SJCRH30 (cell line): Measurements from ENCODE around the gene POLRMT. TPM values are rescaled to one million over a fixed set of nuclear protein-coding genes. Genes with fewer than 3 reads are reported as not detected.

ENCODE experiments used
- DNase-seq, 2 experiments: peaks; one replicate each; pipeline ENCODE4 v3.0.0-alpha.2; 2015 to 2020
- H3K27ac ChIP-seq: fragments of 250-450 bp; sonication (Bioruptor Pico); 2 replicates; pipeline ENCODE4 v1.5.1; 2020; ENCODE audit warnings: mild to moderate bottlenecking, moderate library complexity
- H3K27me3 ChIP-seq: fragments of 250-450 bp; sonication (Bioruptor Pico); 2 replicates; pipeline ENCODE4 v1.5.1; 2020; ENCODE audit warnings: mild to moderate bottlenecking, moderate library complexity
- H3K36me3 ChIP-seq: fragments of 250-450 bp; sonication (Bioruptor Pico); 2 replicates; pipeline ENCODE4 v1.5.1; 2020; ENCODE audit warnings: mild to moderate bottlenecking, moderate library complexity
- H3K4me1 ChIP-seq: fragments of 250-450 bp; sonication (Bioruptor Pico); 2 replicates; pipeline ENCODE4 v1.5.1; 2020; ENCODE audit warnings: mild to moderate bottlenecking, moderate library complexity
- H3K4me3 ChIP-seq: fragments of 250-450 bp; sonication (Bioruptor Pico); 2 replicates; pipeline ENCODE4 v1.5.1; 2020; ENCODE audit warnings: mild to moderate bottlenecking, moderate library complexity
- H3K9me3 ChIP-seq: fragments of 250-450 bp; sonication (Bioruptor Pico); replicated peaks from 2 replicates; pipeline ENCODE4 v1.5.1; 2020; ENCODE audit warnings: mild to moderate bottlenecking, moderate library complexity
- total RNA-seq: library from RNA; depleted of rRNA; stranded (reverse); fragments of >200 nt; shearing (Covaris generic); gene quantifications from 2 replicates; pipeline ENCODE4 v1.2.3, GENCODE V29; 2014

Gene POLRMT
- total RNA-seq, 1 experiment from 2014 or later, result 29.6 TPM

DNA sequence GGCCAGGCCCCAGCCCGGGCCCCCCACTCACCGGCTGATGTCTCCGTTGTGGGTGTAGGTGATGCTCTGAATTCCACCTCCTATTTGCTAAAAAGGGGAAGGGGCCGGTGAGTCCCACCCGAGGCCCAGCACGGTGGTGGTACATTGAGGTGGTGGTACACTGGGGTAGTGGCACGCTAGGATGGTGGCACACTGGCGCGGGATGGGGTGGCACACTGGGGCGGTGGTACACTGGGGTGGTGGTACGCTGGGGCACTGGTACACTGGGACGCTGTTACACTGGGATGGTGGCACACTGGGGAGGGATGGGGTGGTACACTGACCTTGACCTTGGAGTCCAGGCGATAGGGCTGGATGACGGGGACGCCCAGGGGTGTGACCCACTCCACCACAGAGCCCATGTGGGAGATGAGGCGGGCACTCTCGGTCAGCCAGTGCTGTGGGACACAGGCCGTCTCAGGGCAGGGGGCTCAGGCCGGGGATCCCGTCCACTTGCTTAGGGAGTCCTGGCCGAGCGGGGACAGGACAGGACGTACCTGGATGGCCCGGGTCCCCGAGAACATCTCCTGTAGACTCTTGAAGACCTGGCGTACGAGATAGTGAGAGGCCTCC, 14.6 kb downstream of the POLRMT start:
- Histone ChIP-seq H3K27ac (no peak overlapping the region), H3K4me1 (no peaks in the 10 kb centered on the region), H3K9me3 (no peaks in the 10 kb centered on the region), H3K27me3 (no peaks in the 10 kb centered on the region), H3K36me3 (peaks cover 37% of the 10 kb centered on the region), H3K4me3 (no peak overlapping the region)
- DNase-seq, result no peak

GRCh38 chr19:618247-618619, 15.1 kb downstream of the POLRMT start:
- Histone ChIP-seq H3K4me1 (no peaks in the 10 kb centered on the region), H3K9me3 (no peaks in the 10 kb centered on the region), H3K36me3 (peaks cover 35% of the 10 kb centered on the region), H3K27me3 (no peaks in the 10 kb centered on the region), H3K4me3 (no peak overlapping the region), H3K27ac (no peak overlapping the region)
- no peak for DNase-seq

- peaks cover 33% of the 10 kb centered on the region for H3K36me3 ChIP-seq
- H3K27me3 ChIP-seq, result no peaks in the 10 kb centered on the region
- no peaks in the 10 kb centered on the region for H3K9me3 ChIP-seq
- no peak for DNase-seq
- no peaks in the 10 kb centered on the region for H3K4me1 ChIP-seq
- H3K4me3 ChIP-seq, result no peak overlapping the region
- no peak overlapping the region for H3K27ac ChIP-seq
These were observed 15.6 kb downstream of the POLRMT start for GRCh38 chr19:617551-618246.

GRCh38 chr19:616747-617526, 16.4 kb downstream of the POLRMT start:
- Histone ChIP-seq H3K27ac (no peak overlapping the region), H3K4me1 (no peaks in the 10 kb centered on the region), H3K27me3 (no peaks in the 10 kb centered on the region), H3K9me3 (no peaks in the 10 kb centered on the region), H3K36me3 (peaks cover 29% of the 10 kb centered on the region), H3K4me3 (no peak overlapping the region)
- DNase-seq, result no peak

DNA sequence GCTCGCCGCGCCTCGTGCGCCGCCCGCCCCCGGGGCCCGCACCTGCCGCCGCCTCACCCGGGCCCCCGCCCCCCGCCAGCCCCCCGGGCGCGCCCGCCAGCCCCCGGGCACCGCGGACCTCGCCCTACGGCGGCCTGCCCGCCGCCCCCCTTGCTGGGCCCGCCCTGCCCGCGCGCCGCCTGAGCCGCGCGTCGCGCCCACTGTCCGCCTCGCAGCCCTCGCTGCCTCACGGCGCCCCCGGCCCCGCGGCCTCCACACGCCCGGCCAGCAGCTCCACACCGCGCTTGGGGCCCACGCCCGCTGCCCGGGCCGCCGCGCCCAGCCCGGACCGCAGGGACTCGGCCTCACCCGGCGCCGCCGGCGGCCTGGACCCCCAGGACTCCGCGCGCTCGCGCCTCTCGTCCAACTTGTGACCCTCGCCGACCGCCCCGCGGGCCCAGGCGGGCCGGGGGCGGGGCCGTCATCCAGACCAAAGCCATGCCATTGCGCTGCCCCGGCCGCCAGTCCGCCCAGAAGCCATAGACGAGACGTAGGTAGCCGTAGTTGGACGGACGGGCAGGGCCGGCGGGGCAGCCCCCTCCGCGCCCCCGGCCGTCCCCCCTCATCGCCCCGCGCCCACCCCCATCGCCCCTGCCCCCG, 17.2 kb downstream of the POLRMT start:
- no peaks in the 10 kb centered on the region for H3K9me3 ChIP-seq
- no peaks in the 10 kb centered on the region for H3K4me1 ChIP-seq
- no peaks in the 10 kb centered on the region for H3K27me3 ChIP-seq
- no peak for DNase-seq
- peaks cover 25% of the 10 kb centered on the region for H3K36me3 ChIP-seq
- no peak overlapping the region for H3K27ac ChIP-seq
- no peak overlapping the region for H3K4me3 ChIP-seq

DNA sequence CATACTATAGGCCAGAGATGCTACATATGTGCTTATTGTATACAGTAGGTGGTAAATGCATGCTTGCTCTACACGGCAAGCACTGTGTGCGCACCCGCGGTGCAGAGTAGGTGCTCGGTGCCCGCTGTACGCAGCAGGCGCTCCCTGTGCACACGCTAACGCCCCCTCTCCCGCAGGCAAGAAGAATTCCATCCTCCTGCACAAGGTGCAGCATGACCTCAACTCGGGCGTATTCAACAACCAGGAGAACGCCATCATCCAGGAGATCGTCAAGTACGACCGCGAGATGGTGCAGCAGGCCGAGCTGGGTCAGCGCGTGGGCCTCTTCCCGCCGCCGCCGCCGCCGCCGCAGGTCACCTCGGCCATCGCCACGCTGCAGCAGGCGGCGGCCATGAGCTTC, 17.7 kb downstream of the POLRMT start:
- no peaks in the 10 kb centered on the region for H3K27me3 ChIP-seq
- peaks cover 25% of the 10 kb centered on the region for H3K36me3 ChIP-seq
- no peak overlapping the region for H3K4me3 ChIP-seq
- no peaks in the 10 kb centered on the region for H3K9me3 ChIP-seq
- no peaks in the 10 kb centered on the region for H3K4me1 ChIP-seq
- no peak for DNase-seq
- H3K27ac ChIP-seq, result no peak overlapping the region

- H3K27ac ChIP-seq, result no peak overlapping the region
- peaks cover 14% of the 10 kb centered on the region for H3K4me1 ChIP-seq
- H3K27me3 ChIP-seq, result no peaks in the 10 kb centered on the region
- no peaks in the 10 kb centered on the region for H3K9me3 ChIP-seq
- H3K4me3 ChIP-seq, result no peak overlapping the region
- peaks cover 11% of the 10 kb centered on the region for H3K36me3 ChIP-seq
- no peak for DNase-seq
These were observed 19.4 kb downstream of the POLRMT start for GRCh38 chr19:613732-614567.

DNA sequence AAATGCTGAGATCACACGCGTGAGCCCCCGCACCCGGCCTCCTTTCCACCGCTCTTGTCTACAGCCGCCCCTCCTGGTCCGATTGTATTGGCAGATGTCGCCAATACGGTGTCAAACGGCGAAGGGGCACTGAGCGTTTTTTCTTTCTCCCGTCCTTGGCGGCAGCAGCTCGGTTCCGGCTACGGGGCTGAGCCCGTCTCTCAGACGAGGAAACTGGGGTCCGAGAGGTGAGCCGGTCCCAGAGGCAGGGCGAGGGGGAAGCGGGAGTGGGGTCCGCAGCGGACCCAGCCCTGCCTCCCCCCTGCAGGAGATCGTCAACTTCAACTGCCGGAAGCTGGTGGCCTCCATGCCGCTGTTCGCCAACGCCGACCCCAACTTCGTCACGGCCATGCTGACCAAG, 20.4 kb downstream of the POLRMT start:
- Histone ChIP-seq H3K4me1 (peaks cover 22% of the 10 kb centered on the region), H3K9me3 (no peaks in the 10 kb centered on the region), H3K27ac (no peak overlapping the region), H3K36me3 (peaks cover under 1% of the 10 kb centered on the region; the same call in 1 of the 2 replicates), H3K27me3 (no peaks in the 10 kb centered on the region), H3K4me3 (no peak overlapping the region)
- DNase-seq, result no peak

GRCh38 chr19:611481-611868, 21.9 kb downstream of the POLRMT start:
- H3K4me3 ChIP-seq, result peak overlapping the region; percentile 40
- H3K36me3 ChIP-seq, result no peaks in the 10 kb centered on the region; the same call in 1 of the 2 replicates
- no peaks in the 10 kb centered on the region for H3K9me3 ChIP-seq
- DNase-seq, result no peak
- H3K27ac ChIP-seq, result peak overlapping the region; percentile 69
- H3K27me3 ChIP-seq, result no peaks in the 10 kb centered on the region
- H3K4me1 ChIP-seq, result peaks cover 22% of the 10 kb centered on the region

GRCh38 chr19:610801-611480, 22.4 kb downstream of the POLRMT start:
- H3K27me3 ChIP-seq, result no peaks in the 10 kb centered on the region
- peaks cover 22% of the 10 kb centered on the region for H3K4me1 ChIP-seq
- no peaks in the 10 kb centered on the region for H3K9me3 ChIP-seq
- H3K4me3 ChIP-seq, result peak overlapping the region; percentile 40
- DNase-seq, result peak; percentile 90 to 92
- H3K27ac ChIP-seq, result peak overlapping the region; percentile 69
- H3K36me3 ChIP-seq, result no peaks in the 10 kb centered on the region; the same call in 1 of the 2 replicates

GRCh38 chr19:610071-610800, 23.1 kb downstream of the POLRMT start:
- Histone ChIP-seq H3K27ac (peak overlapping the region; percentile 69), H3K36me3 (no peaks in the 10 kb centered on the region; the same call in 1 of the 2 replicates), H3K27me3 (no peaks in the 10 kb centered on the region), H3K4me3 (peak overlapping the region; percentile 40), H3K4me1 (peaks cover 22% of the 10 kb centered on the region), H3K9me3 (no peaks in the 10 kb centered on the region)
- DNase-seq, result peak; percentile 66 to 71

- DNase-seq, result peak; percentile 70 to 76
- Histone ChIP-seq H3K4me3 (no peak overlapping the region), H3K27ac (peak overlapping the region; percentile 42), H3K4me1 (peaks cover 22% of the 10 kb centered on the region), H3K27me3 (no peaks in the 10 kb centered on the region), H3K9me3 (no peaks in the 10 kb centered on the region), H3K36me3 (no peaks in the 10 kb centered on the region)
These were observed 24.4 kb downstream of the POLRMT start for GRCh38 chr19:609004-609346.
